WTC11 (cell line): ENCODE results near the gene SDF4. TPM values are rescaled to one million over a fixed set of nuclear protein-coding genes. Genes with fewer than 3 reads are reported as not detected.

ENCODE experiments used
- CREM ChIP-seq: sonication (generic); formaldehyde crosslinking; IDR thresholded peaks from 2 replicates; pipeline ENCODE4 v1.8.1; 2022; ENCODE audit warnings: mild to moderate bottlenecking, missing genetic modification reagents, moderate library complexity
- ESRRA ChIP-seq: sonication (generic); formaldehyde crosslinking; IDR thresholded peaks from 2 replicates; pipeline ENCODE4 v1.8.1; 2022; ENCODE audit warnings: mild to moderate bottlenecking, missing genetic modification reagents, borderline replicate concordance
- ETV6 ChIP-seq: sonication (generic); formaldehyde crosslinking; IDR thresholded peaks from 2 replicates; pipeline ENCODE4 v1.8.1; 2022; ENCODE audit warnings: mild to moderate bottlenecking, missing genetic modification reagents
- FOXP1 ChIP-seq: sonication (generic); formaldehyde crosslinking; IDR thresholded peaks from 2 replicates; pipeline ENCODE4 v1.8.0; 2022; ENCODE audit warnings: missing genetic modification reagents, mild to moderate bottlenecking, moderate library complexity, borderline replicate concordance
- GABPB1 ChIP-seq: sonication (generic); formaldehyde crosslinking; IDR thresholded peaks from 2 replicates; pipeline ENCODE4 v1.8.1; 2023; ENCODE audit warnings: mild to moderate bottlenecking, missing genetic modification reagents
- JUN ChIP-seq: sonication (generic); formaldehyde crosslinking; IDR thresholded peaks from 2 replicates; pipeline ENCODE4 v1.8.0; 2023; ENCODE audit warnings: mild to moderate bottlenecking, missing genetic modification reagents
- NFE2L1 ChIP-seq: sonication (generic); formaldehyde crosslinking; IDR thresholded peaks from 2 replicates; pipeline ENCODE4 v1.8.1; 2023; ENCODE audit warnings: missing genetic modification reagents
- RELA ChIP-seq: sonication (generic); formaldehyde crosslinking; IDR thresholded peaks from 2 replicates; pipeline ENCODE4 v1.8.1; 2022; ENCODE audit warnings: missing genetic modification reagents, mild to moderate bottlenecking, borderline replicate concordance
- SOX15 ChIP-seq: fragments of 250-450 bp; sonication (Bioruptor Pico); IDR thresholded peaks from 2 replicates; pipeline ENCODE4 v1.9.0; 2021; ENCODE audit warnings: mild to moderate bottlenecking
- TEAD1 ChIP-seq: sonication (generic); formaldehyde crosslinking; IDR thresholded peaks from 2 replicates; pipeline ENCODE4 v1.8.0; 2022; ENCODE audit warnings: mild to moderate bottlenecking, missing genetic modification reagents
- TP53 ChIP-seq: sonication (generic); formaldehyde crosslinking; IDR thresholded peaks from 2 replicates; pipeline ENCODE4 v1.8.1; 2023; ENCODE audit warnings: mild to moderate bottlenecking, missing genetic modification reagents
- ZNF138 ChIP-seq: sonication (generic); formaldehyde crosslinking; conservative IDR thresholded peaks from 2 replicates; pipeline ENCODE4 v1.8.1; 2022; ENCODE audit warnings: mild to moderate bottlenecking, moderate library complexity, missing genetic modification reagents
- ZNF671 ChIP-seq: fragments of 250-450 bp; sonication (Bioruptor Pico); IDR thresholded peaks from 2 replicates; pipeline ENCODE4 v1.8.0; 2021; ENCODE audit warnings: mild to moderate bottlenecking
- total RNA-seq: library from RNA; stranded (reverse); gene quantifications from 3 replicates; pipeline ENCODE4 v1.2.3, GENCODE V29; 2021
- TF ChIP-seq, protein P1 (sequence below): sonication (generic); formaldehyde crosslinking; IDR thresholded peaks from 2 replicates; pipeline ENCODE4 v1.8.1; 2022; ENCODE audit warnings: low read depth, mild to moderate bottlenecking, moderate library complexity, missing genetic modification reagents, borderline replicate concordance
- TF ChIP-seq, protein P2 (sequence below): sonication (generic); formaldehyde crosslinking; IDR thresholded peaks from 2 replicates; pipeline ENCODE4 v1.8.0; 2023; ENCODE audit warnings: missing genetic modification reagents, mild to moderate bottlenecking, borderline replicate concordance
- TF ChIP-seq, protein P3 (sequence below): sonication (generic); formaldehyde crosslinking; IDR thresholded peaks from 2 replicates; pipeline ENCODE4 v1.8.1; 2023; ENCODE audit warnings: mild to moderate bottlenecking, moderate library complexity, missing genetic modification reagents
- TF ChIP-seq, protein P4 (sequence below): sonication (generic); formaldehyde crosslinking; IDR thresholded peaks from 2 replicates; pipeline ENCODE4 v1.8.1; 2023; ENCODE audit warnings: mild to moderate bottlenecking, missing genetic modification reagents
- TF ChIP-seq, protein P5 (sequence below): sonication (generic); formaldehyde crosslinking; IDR thresholded peaks from 2 replicates; pipeline ENCODE4 v1.8.0; 2022; ENCODE audit warnings: mild to moderate bottlenecking, missing genetic modification reagents
- TF ChIP-seq, protein P6 (sequence below): sonication (generic); formaldehyde crosslinking; IDR thresholded peaks from 2 replicates; pipeline ENCODE4 v1.8.1; 2022; ENCODE audit warnings: mild to moderate bottlenecking, moderate library complexity, missing genetic modification reagents
- TF ChIP-seq, protein P7 (sequence below): fragments of 250-450 bp; sonication (Bioruptor Pico); IDR thresholded peaks from 2 replicates; pipeline ENCODE4 v1.9.0; 2021; ENCODE audit warnings: mild to moderate bottlenecking, borderline replicate concordance
- TF ChIP-seq, protein P8 (sequence below): fragments of 200-600 bp; IDR thresholded peaks from 2 replicates; pipeline ENCODE4 v1.8.0; 2022; ENCODE audit warnings: antibody characterized with exemption

SDF4 gene
- total RNA-seq, 1 experiment from 2014 or later: 101 TPM

DNA sequence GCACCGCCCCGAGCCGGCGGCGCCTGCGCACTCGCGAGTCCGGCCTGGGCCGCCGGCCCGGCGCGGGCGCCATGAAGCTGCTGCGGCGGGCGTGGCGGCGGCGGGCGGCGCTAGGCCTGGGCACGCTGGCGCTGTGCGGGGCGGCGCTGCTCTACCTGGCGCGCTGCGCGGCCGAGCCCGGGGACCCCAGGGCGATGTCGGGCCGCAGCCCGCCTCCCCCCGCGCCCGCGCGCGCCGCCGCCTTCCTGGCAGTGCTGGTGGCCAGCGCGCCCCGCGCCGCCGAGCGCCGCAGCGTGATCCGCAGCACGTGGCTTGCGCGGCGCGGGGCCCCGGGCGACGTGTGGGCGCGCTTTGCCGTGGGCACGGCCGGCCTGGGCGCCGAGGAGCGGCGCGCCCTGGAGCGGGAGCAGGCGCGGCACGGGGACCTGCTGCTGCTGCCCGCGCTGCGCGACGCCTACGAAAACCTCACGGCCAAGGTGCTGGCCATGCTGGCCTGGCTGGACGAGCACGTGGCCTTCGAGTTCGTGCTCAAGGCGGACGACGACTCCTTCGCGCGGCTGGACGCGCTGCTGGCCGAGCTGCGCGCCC lies 501 bp upstream of the SDF4 start, which contains the start of gene B3GALT6 (continued):
- TF ChIP-seq, protein P1, sequence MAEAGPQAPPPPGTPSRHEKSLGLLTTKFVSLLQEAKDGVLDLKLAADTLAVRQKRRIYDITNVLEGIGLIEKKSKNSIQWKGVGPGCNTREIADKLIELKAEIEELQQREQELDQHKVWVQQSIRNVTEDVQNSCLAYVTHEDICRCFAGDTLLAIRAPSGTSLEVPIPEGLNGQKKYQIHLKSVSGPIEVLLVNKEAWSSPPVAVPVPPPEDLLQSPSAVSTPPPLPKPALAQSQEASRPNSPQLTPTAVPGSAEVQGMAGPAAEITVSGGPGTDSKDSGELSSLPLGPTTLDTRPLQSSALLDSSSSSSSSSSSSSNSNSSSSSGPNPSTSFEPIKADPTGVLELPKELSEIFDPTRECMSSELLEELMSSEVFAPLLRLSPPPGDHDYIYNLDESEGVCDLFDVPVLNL (CRISPR knock-in tag): peak; percentile 76; the same call in 1 of the 2 replicates
- TF ChIP-seq ZNF138 (CRISPR knock-in tag): no peak
- TF ChIP-seq, protein P2, sequence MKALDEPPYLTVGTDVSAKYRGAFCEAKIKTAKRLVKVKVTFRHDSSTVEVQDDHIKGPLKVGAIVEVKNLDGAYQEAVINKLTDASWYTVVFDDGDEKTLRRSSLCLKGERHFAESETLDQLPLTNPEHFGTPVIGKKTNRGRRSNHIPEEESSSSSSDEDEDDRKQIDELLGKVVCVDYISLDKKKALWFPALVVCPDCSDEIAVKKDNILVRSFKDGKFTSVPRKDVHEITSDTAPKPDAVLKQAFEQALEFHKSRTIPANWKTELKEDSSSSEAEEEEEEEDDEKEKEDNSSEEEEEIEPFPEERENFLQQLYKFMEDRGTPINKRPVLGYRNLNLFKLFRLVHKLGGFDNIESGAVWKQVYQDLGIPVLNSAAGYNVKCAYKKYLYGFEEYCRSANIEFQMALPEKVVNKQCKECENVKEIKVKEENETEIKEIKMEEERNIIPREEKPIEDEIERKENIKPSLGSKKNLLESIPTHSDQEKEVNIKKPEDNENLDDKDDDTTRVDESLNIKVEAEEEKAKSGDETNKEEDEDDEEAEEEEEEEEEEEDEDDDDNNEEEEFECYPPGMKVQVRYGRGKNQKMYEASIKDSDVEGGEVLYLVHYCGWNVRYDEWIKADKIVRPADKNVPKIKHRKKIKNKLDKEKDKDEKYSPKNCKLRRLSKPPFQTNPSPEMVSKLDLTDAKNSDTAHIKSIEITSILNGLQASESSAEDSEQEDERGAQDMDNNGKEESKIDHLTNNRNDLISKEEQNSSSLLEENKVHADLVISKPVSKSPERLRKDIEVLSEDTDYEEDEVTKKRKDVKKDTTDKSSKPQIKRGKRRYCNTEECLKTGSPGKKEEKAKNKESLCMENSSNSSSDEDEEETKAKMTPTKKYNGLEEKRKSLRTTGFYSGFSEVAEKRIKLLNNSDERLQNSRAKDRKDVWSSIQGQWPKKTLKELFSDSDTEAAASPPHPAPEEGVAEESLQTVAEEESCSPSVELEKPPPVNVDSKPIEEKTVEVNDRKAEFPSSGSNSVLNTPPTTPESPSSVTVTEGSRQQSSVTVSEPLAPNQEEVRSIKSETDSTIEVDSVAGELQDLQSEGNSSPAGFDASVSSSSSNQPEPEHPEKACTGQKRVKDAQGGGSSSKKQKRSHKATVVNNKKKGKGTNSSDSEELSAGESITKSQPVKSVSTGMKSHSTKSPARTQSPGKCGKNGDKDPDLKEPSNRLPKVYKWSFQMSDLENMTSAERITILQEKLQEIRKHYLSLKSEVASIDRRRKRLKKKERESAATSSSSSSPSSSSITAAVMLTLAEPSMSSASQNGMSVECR (CRISPR knock-in tag): peak; percentile 93; the same call in 1 of the 2 replicates
- TF ChIP-seq, protein P3, sequence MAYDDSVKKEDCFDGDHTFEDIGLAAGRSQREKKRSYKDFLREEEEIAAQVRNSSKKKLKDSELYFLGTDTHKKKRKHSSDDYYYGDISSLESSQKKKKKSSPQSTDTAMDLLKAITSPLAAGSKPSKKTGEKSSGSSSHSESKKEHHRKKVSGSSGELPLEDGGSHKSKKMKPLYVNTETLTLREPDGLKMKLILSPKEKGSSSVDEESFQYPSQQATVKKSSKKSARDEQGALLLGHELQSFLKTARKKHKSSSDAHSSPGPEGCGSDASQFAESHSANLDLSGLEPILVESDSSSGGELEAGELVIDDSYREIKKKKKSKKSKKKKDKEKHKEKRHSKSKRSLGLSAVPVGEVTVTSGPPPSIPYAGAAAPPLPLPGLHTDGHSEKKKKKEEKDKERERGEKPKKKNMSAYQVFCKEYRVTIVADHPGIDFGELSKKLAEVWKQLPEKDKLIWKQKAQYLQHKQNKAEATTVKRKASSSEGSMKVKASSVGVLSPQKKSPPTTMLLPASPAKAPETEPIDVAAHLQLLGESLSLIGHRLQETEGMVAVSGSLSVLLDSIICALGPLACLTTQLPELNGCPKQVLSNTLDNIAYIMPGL (CRISPR knock-in tag): no peak
- TF ChIP-seq TP53 (CRISPR knock-in tag): peak; percentile 95; the same call in 1 of the 2 replicates
- no peak for TF ChIP-seq SOX15 (CRISPR knock-in tag)
- TF ChIP-seq, protein P4, sequence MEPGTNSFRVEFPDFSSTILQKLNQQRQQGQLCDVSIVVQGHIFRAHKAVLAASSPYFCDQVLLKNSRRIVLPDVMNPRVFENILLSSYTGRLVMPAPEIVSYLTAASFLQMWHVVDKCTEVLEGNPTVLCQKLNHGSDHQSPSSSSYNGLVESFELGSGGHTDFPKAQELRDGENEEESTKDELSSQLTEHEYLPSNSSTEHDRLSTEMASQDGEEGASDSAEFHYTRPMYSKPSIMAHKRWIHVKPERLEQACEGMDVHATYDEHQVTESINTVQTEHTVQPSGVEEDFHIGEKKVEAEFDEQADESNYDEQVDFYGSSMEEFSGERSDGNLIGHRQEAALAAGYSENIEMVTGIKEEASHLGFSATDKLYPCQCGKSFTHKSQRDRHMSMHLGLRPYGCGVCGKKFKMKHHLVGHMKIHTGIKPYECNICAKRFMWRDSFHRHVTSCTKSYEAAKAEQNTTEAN (CRISPR knock-in tag): no peak
- TF ChIP-seq NFE2L1 (CRISPR knock-in tag): peak; percentile 87
- TF ChIP-seq GABPB1 (CRISPR knock-in tag): no peak
- TF ChIP-seq, protein P5, sequence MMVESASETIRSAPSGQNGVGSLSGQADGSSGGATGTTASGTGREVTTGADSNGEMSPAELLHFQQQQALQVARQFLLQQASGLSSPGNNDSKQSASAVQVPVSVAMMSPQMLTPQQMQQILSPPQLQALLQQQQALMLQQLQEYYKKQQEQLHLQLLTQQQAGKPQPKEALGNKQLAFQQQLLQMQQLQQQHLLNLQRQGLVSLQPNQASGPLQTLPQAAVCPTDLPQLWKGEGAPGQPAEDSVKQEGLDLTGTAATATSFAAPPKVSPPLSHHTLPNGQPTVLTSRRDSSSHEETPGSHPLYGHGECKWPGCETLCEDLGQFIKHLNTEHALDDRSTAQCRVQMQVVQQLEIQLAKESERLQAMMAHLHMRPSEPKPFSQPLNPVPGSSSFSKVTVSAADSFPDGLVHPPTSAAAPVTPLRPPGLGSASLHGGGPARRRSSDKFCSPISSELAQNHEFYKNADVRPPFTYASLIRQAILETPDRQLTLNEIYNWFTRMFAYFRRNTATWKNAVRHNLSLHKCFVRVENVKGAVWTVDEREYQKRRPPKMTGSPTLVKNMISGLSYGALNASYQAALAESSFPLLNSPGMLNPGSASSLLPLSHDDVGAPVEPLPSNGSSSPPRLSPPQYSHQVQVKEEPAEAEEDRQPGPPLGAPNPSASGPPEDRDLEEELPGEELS (CRISPR knock-in tag): peak; percentile 95
- 0 out of 2 replicates have a peak, but pooled peaks have one; percentile 22 for TF ChIP-seq RELA (CRISPR knock-in tag)
- peak; percentile 93; the same call in 1 of the 2 replicates for TF ChIP-seq JUN
- TF ChIP-seq ESRRA (CRISPR knock-in tag): no peak
- TF ChIP-seq FOXP1 (CRISPR knock-in tag): peak; percentile 98
- TF ChIP-seq CREM (CRISPR knock-in tag): peak; percentile 83; the same call in 1 of the 2 replicates
- no peak for TF ChIP-seq ZNF671 (CRISPR knock-in tag)
- no peak for TF ChIP-seq ETV6 (CRISPR knock-in tag)
- TF ChIP-seq, protein P6, sequence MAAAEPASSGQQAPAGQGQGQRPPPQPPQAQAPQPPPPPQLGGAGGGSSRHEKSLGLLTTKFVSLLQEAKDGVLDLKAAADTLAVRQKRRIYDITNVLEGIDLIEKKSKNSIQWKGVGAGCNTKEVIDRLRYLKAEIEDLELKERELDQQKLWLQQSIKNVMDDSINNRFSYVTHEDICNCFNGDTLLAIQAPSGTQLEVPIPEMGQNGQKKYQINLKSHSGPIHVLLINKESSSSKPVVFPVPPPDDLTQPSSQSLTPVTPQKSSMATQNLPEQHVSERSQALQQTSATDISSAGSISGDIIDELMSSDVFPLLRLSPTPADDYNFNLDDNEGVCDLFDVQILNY (CRISPR knock-in tag): no peak
- TF ChIP-seq, protein P7, sequence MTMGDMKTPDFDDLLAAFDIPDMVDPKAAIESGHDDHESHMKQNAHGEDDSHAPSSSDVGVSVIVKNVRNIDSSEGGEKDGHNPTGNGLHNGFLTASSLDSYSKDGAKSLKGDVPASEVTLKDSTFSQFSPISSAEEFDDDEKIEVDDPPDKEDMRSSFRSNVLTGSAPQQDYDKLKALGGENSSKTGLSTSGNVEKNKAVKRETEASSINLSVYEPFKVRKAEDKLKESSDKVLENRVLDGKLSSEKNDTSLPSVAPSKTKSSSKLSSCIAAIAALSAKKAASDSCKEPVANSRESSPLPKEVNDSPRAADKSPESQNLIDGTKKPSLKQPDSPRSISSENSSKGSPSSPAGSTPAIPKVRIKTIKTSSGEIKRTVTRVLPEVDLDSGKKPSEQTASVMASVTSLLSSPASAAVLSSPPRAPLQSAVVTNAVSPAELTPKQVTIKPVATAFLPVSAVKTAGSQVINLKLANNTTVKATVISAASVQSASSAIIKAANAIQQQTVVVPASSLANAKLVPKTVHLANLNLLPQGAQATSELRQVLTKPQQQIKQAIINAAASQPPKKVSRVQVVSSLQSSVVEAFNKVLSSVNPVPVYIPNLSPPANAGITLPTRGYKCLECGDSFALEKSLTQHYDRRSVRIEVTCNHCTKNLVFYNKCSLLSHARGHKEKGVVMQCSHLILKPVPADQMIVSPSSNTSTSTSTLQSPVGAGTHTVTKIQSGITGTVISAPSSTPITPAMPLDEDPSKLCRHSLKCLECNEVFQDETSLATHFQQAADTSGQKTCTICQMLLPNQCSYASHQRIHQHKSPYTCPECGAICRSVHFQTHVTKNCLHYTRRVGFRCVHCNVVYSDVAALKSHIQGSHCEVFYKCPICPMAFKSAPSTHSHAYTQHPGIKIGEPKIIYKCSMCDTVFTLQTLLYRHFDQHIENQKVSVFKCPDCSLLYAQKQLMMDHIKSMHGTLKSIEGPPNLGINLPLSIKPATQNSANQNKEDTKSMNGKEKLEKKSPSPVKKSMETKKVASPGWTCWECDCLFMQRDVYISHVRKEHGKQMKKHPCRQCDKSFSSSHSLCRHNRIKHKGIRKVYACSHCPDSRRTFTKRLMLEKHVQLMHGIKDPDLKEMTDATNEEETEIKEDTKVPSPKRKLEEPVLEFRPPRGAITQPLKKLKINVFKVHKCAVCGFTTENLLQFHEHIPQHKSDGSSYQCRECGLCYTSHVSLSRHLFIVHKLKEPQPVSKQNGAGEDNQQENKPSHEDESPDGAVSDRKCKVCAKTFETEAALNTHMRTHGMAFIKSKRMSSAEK (CRISPR knock-in tag): no peak
- TF ChIP-seq, protein P8, sequence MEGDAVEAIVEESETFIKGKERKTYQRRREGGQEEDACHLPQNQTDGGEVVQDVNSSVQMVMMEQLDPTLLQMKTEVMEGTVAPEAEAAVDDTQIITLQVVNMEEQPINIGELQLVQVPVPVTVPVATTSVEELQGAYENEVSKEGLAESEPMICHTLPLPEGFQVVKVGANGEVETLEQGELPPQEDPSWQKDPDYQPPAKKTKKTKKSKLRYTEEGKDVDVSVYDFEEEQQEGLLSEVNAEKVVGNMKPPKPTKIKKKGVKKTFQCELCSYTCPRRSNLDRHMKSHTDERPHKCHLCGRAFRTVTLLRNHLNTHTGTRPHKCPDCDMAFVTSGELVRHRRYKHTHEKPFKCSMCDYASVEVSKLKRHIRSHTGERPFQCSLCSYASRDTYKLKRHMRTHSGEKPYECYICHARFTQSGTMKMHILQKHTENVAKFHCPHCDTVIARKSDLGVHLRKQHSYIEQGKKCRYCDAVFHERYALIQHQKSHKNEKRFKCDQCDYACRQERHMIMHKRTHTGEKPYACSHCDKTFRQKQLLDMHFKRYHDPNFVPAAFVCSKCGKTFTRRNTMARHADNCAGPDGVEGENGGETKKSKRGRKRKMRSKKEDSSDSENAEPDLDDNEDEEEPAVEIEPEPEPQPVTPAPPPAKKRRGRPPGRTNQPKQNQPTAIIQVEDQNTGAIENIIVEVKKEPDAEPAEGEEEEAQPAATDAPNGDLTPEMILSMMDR: no peak
- peak; percentile 83; the same call in 1 of the 2 replicates for TF ChIP-seq TEAD1 (CRISPR knock-in tag)
